ENCODE results near the gene EVA1C.

GRCh38 chr21:32523463-32523862 lies 111.0 kb downstream of the EVA1C start:
- TF ChIP-seq POLR2AphosphoS5 (IDR thresholded peaks at IDR 0.05) (no peak), POLR2A (IDR thresholded peaks at IDR 0.05) (no peak)
- TF ChIP-seq, protein P1, sequence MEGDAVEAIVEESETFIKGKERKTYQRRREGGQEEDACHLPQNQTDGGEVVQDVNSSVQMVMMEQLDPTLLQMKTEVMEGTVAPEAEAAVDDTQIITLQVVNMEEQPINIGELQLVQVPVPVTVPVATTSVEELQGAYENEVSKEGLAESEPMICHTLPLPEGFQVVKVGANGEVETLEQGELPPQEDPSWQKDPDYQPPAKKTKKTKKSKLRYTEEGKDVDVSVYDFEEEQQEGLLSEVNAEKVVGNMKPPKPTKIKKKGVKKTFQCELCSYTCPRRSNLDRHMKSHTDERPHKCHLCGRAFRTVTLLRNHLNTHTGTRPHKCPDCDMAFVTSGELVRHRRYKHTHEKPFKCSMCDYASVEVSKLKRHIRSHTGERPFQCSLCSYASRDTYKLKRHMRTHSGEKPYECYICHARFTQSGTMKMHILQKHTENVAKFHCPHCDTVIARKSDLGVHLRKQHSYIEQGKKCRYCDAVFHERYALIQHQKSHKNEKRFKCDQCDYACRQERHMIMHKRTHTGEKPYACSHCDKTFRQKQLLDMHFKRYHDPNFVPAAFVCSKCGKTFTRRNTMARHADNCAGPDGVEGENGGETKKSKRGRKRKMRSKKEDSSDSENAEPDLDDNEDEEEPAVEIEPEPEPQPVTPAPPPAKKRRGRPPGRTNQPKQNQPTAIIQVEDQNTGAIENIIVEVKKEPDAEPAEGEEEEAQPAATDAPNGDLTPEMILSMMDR (IDR thresholded peaks at IDR 0.05), result no peak
